Transverse colon (tissue), 4 donors: ENCODE results near the gene HSPA12A. TPM values are rescaled to one million over a fixed set of nuclear protein-coding genes. Genes with fewer than 3 reads are reported as not detected.

Experiments used
- DNase-seq: peaks from one replicate; pipeline ENCODE4 v3.0.0-alpha.2; 2019
- H3K27ac ChIP-seq, 4 donors: fragments of 200-600 bp; sonication (generic); 2 replicates each; pipeline ENCODE4 v1.5.1; 2016 to 2018; ENCODE audit warnings: inconsistent platforms in 4 of 4
- H3K27me3 ChIP-seq: fragments of 200-600 bp; sonication (generic); 2 replicates; pipeline ENCODE4 v1.5.1; 2017; ENCODE audit warnings: inconsistent platforms
- H3K36me3 ChIP-seq, 4 donors: fragments of 200-600 bp; sonication (generic); 2 replicates each; pipeline ENCODE4 v1.5.1; 2017 to 2019; ENCODE audit warnings: inconsistent platforms in 4 of 4
- H3K4me1 ChIP-seq, 4 donors: fragments of 200-600 bp; sonication (generic); 2 replicates each; pipeline ENCODE4 v1.5.1; 2017 to 2020; ENCODE audit warnings: inconsistent platforms in 4 of 4
- H3K4me3 ChIP-seq, 4 donors: fragments of 200-600 bp; sonication (generic); 1 replicate in 1 of 4; 2 replicates in 3 of 4; pipeline versions ENCODE4 v1.5.1 to v1.6.1; 2017 to 2019; ENCODE audit warnings: inconsistent platforms in 4 of 4
- H3K9me3 ChIP-seq, 2 donors: fragments of 200-600 bp; sonication (generic); 2 replicates each; pipeline ENCODE4 v1.5.1; 2017 to 2019; ENCODE audit warnings: inconsistent platforms in 2 of 2
- EP300 ChIP-seq: sonication (generic); formaldehyde crosslinking; IDR thresholded peaks from one replicate; pipeline ENCODE4 v1.6.1; 2017; ENCODE audit warnings: antibody characterized with exemption, low read depth
- POLR2A ChIP-seq: fragments of 450-650 bp; IDR thresholded peaks from one replicate; pipeline ENCODE4 v1.6.1; 2016; ENCODE audit warnings: antibody characterized with exemption, mild to moderate bottlenecking, moderate library complexity
- POLR2AphosphoS5 ChIP-seq, 3 donors: sonication (generic); formaldehyde crosslinking; IDR thresholded peaks; one replicate each; pipeline ENCODE4 v1.6.1; 2016; ENCODE audit warnings: antibody characterized with exemption in 3 of 3
- WGBS, 2 donors: methylation state at CpG; one replicate each; pipeline ENCODE4 v1.1.5; 2018; ENCODE audit warnings: low coverage in 1 of 2; 5-methylcytosine and 5-hydroxymethylcytosine counted together
- in situ Hi-C, 4 donors: fragments of 200-750 bp; cut with MboI; loops; one replicate each; pipeline versions ENCODE4 v1.15.0 to v1.15.1; 2017; ENCODE audit warnings: low sequenced_read_pairs in 3 of 4, low pct_ligation_motif_present in 1 of 4, low pct_unique_long_range_greater_than_20kb in 1 of 4
- intact Hi-C: fragments of 100-400 bp; cut with DNase I; formaldehyde crosslinking; loops from one replicate; pipeline ENCODE4 v1.15.1; 2023; ENCODE audit warnings: low total_unique reads
- total RNA-seq, 4 donors: library from RNA; depleted of rRNA; stranded (reverse); fragments of >200 nt; gene quantifications; one replicate each; pipeline ENCODE4 v1.1.0, GENCODE V29; 2016
- TF ChIP-seq, protein P1 (sequence below), 5 experiments: fragments of 200-600 bp in 3 of 5; fragments of 450-650 bp in 2 of 5; sonication (generic) in 3 of 5; IDR thresholded peaks; 1 replicate in 2 of 5; 2 replicates in 3 of 5; pipeline ENCODE4 v1.5.1; 2016 to 2017; ENCODE audit warnings: antibody characterized with exemption in 5 of 5, inconsistent platforms in 3 of 5, mild to moderate bottlenecking in 2 of 5, moderate library complexity in 1 of 5

HSPA12A gene
- total RNA-seq, 4 donors from 2014 or later, result 6.4 to 52.3 (median 9.5) TPM

DNA sequence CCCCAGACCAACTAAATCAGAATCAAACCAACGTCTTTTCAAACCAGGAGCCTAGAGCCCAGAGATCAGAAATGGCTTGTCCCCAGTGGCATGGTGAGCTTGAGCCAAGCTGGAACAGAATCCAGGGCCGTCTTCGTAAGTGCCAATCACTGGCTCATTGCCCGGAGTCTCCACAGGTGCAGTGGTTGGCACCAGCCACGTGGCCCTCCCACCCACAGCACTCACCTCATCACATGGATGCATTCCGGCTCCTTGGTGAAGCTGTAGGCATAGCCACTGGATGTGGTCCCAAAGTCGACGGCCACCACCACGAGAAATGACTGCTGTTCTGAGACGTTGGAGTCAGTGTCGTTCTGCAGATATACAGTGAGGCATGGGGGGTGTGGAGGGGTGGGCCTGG, 37.4 kb downstream of the HSPA12A start:
- no peaks in the 10 kb centered on the region for H3K27me3 ChIP-seq
- H3K4me3 ChIP-seq, result no peak overlapping the region
- WGBS, 2 donors, result 82% methylated on average over 11 of the region's 11 CpGs; no CpG with 5 or more reads in 1 of the 2 donors
- TF ChIP-seq EP300, result no peak
- TF ChIP-seq, protein P1, sequence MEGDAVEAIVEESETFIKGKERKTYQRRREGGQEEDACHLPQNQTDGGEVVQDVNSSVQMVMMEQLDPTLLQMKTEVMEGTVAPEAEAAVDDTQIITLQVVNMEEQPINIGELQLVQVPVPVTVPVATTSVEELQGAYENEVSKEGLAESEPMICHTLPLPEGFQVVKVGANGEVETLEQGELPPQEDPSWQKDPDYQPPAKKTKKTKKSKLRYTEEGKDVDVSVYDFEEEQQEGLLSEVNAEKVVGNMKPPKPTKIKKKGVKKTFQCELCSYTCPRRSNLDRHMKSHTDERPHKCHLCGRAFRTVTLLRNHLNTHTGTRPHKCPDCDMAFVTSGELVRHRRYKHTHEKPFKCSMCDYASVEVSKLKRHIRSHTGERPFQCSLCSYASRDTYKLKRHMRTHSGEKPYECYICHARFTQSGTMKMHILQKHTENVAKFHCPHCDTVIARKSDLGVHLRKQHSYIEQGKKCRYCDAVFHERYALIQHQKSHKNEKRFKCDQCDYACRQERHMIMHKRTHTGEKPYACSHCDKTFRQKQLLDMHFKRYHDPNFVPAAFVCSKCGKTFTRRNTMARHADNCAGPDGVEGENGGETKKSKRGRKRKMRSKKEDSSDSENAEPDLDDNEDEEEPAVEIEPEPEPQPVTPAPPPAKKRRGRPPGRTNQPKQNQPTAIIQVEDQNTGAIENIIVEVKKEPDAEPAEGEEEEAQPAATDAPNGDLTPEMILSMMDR (IDR thresholded peaks at IDR 0.05), result no peak
- no peak for TF ChIP-seq POLR2AphosphoS5 (IDR thresholded peaks at IDR 0.05)
- no peak for TF ChIP-seq POLR2A
- intact Hi-C loops (no loop called here), in situ Hi-C loops (no loop called here)
- no peaks in the 10 kb centered on the region for H3K36me3 ChIP-seq
- H3K4me1 ChIP-seq, result no peaks in the 10 kb centered on the region
- no peak overlapping the region for H3K27ac ChIP-seq
- no peaks in the 10 kb centered on the region for H3K9me3 ChIP-seq
- DNase-seq, result no peak

DNA sequence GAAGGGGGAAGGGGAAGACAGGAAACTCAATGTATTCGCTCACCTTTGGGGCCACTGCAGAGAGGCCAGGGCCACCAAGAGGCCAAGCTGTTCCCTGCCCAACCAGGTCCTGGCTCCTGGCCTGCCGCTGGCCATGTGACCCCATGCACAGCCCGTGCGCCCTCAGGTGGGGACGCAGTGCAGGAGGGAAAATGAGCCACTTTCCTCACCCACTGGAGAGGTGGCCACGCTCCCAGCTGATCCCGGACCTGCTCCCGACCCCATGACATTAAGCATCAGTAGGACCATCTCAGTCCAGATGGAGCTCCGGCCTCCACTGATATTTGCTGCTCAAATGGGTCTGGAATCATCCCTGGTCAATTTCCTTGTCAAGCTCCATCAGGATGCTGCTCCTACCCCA, 40.2 kb downstream of the HSPA12A start:
- in situ Hi-C loops (no loop called here), intact Hi-C loops (no loop called here)
- no peaks in the 10 kb centered on the region for H3K27me3 ChIP-seq
- H3K36me3 ChIP-seq, result no peaks in the 10 kb centered on the region
- no peaks in the 10 kb centered on the region for H3K4me1 ChIP-seq
- no peak overlapping the region for H3K4me3 ChIP-seq
- H3K27ac ChIP-seq, result no peak overlapping the region
- TF ChIP-seq POLR2AphosphoS5 (IDR thresholded peaks at IDR 0.05) (no peak), POLR2A (no peak), EP300 (no peak)
- TF ChIP-seq, protein P1 (IDR thresholded peaks at IDR 0.05), result no peak
- WGBS, 2 donors, result 84% methylated on average over 9 of the region's 9 CpGs; no CpG with 5 or more reads in 1 of the 2 donors
- no peak for DNase-seq
- no peaks in the 10 kb centered on the region for H3K9me3 ChIP-seq

DNA sequence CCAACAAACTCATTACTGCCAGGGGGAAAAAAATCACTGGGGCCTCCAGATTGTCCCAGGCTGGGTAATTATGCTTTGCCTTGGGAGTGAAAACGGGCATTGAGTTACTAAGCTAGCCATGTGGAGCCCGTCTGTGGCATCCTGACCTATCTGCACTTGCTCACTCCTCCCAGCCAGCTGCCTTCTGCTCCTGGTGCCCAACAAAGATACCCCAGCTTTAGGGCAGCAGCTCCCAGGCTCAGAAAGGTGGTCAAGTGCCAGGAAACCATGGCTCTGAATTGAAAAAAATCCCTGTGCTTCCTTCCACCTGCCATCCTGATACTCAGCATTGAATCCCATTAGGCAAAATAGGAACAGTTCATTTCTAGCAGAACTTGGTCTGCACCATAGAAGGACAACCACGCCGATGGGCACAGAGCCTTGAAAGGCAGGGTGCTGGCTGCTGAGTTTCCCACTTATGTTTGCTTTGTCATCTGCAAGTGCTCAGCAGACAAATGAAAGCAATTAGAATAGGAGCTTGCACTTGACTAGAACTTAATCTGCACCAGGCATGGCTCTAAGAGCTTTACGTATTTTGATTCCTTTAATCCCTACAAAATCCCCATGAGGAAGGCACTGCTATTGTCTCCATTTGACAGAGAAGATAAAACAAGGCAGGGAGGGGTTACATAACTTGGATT, 42.8 kb downstream of the HSPA12A start:
- no peaks in the 10 kb centered on the region for H3K4me1 ChIP-seq
- H3K9me3 ChIP-seq, result no peaks in the 10 kb centered on the region
- intact Hi-C loops, result no loop called here
- no peak overlapping the region for H3K27ac ChIP-seq
- WGBS, 2 donors, result 47 to 76% methylated on average over 3 to 5 of the region's 5 CpGs
- in situ Hi-C loops, result loop anchor here in 1 of 4 donors (25.0 kb wide), 1 partner anchor 463 kb away; no protein-coding TSS in a partner anchor
- H3K27me3 ChIP-seq, result no peaks in the 10 kb centered on the region
- H3K4me3 ChIP-seq, result no peak overlapping the region
- TF ChIP-seq POLR2AphosphoS5 (IDR thresholded peaks at IDR 0.05) (no peak), EP300 (no peak), POLR2A (no peak)
- TF ChIP-seq, protein P1 (IDR thresholded peaks at IDR 0.05), result no peak
- H3K36me3 ChIP-seq, result no peaks in the 10 kb centered on the region
- no peak for DNase-seq

DNA sequence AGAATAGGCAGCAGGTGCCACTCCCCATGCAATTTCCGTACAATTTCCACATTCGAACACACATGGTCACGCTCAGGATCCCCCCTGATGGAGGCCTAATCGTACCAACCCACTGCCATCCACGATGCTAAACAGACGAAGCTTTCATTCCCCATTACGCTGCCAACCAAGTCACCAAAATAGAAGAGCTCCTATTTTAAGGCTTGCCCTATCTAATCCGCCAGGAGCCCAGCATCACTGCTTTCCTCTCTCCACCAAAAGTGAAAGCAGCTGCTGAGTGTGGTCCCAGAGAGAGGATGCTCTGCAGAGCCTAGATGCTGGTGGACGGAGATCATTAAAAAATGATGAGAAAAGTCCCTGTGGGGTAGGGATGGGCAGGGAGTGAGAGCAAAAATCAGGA, 43.3 kb downstream of the HSPA12A start:
- no peaks in the 10 kb centered on the region for H3K9me3 ChIP-seq
- 84 to 86% methylated on average over 5 to 9 of the region's 9 CpGs for WGBS, 2 donors
- H3K27ac ChIP-seq, result no peak overlapping the region
- intact Hi-C loops (no loop called here), in situ Hi-C loops (loop anchor here in 1 of 4 donors (25.0 kb wide), 1 partner anchor 463 kb away; no protein-coding TSS in a partner anchor)
- H3K36me3 ChIP-seq, result no peaks in the 10 kb centered on the region
- H3K27me3 ChIP-seq, result no peaks in the 10 kb centered on the region
- H3K4me3 ChIP-seq, result no peak overlapping the region
- no peak for TF ChIP-seq POLR2AphosphoS5 (IDR thresholded peaks at IDR 0.05)
- TF ChIP-seq, protein P1 (IDR thresholded peaks at IDR 0.05), result no peak
- TF ChIP-seq POLR2A, result no peak
- no peak for TF ChIP-seq EP300
- no peaks in the 10 kb centered on the region for H3K4me1 ChIP-seq
- no peak for DNase-seq
